Adrenal gland (tissue), 12 donors: Measurements from ENCODE around the gene RAB27B. TPM values are rescaled to one million over a fixed set of nuclear protein-coding genes. Genes with fewer than 3 reads are reported as not detected.
"Not testable (repeated sequence)": the region's sequence is repeated elsewhere in the genome, so short reads cannot be mapped to it uniquely, and the experiment has no call there.

Source experiments
- DNase-seq, 7 donors: peaks; one replicate each; pipeline ENCODE4 v3.0.0-alpha.2; 2019 to 2020
- H3K27ac ChIP-seq, 5 donors: fragments of 200-600 bp; sonication (generic) in 4 of 5; 1 replicate in 3 of 5; 2 replicates in 2 of 5; pipeline versions ENCODE4 v1.5.1 to v1.8.0; 2016 to 2020; ENCODE audit warnings: mild to moderate bottlenecking in 1 of 5
- H3K27me3 ChIP-seq: fragments of 200-600 bp; 2 replicates; pipeline ENCODE4 v1.8.0; 2021
- H3K36me3 ChIP-seq, 2 donors: fragments of 200-600 bp; replicated peaks in 1 of 2; 1 replicate in 1 of 2; 2 replicates in 1 of 2; pipeline versions ENCODE4 v1.5.1 to v1.8.0; 2018 to 2022
- H3K4me1 ChIP-seq, 2 donors: fragments of 200-600 bp; replicated peaks in 1 of 2; 1 replicate in 1 of 2; 2 replicates in 1 of 2; pipeline versions ENCODE4 v1.5.1 to v1.8.0; 2018 to 2021
- H3K4me3 ChIP-seq, 4 donors: fragments of 200-600 bp; sonication (generic) in 3 of 4; one replicate each; pipeline ENCODE4 v1.5.1; 2016 to 2018
- H3K9me3 ChIP-seq, 3 donors: fragments of 200-600 bp; sonication (generic) in 1 of 3; replicated peaks in 1 of 3; 1 replicate in 2 of 3; 2 replicates in 1 of 3; pipeline versions ENCODE4 v1.5.1 to v1.8.0; 2016 to 2021
- POLR2A ChIP-seq, 2 donors: fragments of 450-650 bp; IDR thresholded peaks; one replicate each; pipeline ENCODE4 v1.6.1; 2017; ENCODE audit warnings: antibody characterized with exemption in 2 of 2, mild to moderate bottlenecking in 2 of 2, moderate library complexity in 1 of 2
- WGBS, 4 donors: extraction: QIAGEN DNeasy Blood & Tissue Kit in 2 of 4; methylation state at CpG; one replicate each; pipeline versions ENCODE4 v1.1.5 to v1.1.7; 2013 to 2017; 5-methylcytosine and 5-hydroxymethylcytosine counted together
- intact Hi-C, 2 donors: fragments of 100-400 bp; cut with DNase I; formaldehyde crosslinking; loops; one replicate each; pipeline versions ENCODE4 v1.14.1 to v1.15.0; 2022 to 2023
- polyA plus RNA-seq, 3 donors: library from polyadenylated mRNA; stranded (reverse); fragments of 200-250 nt in 2 of 3; fragments of 350-450 nt in 1 of 3; fragmentation: Illumina TruSeq in 1 of 3; extraction: RNeasy Lipid Tissue Mini Kit (QIAGEN cat#74804) in 1 of 3; gene quantifications; one replicate each; pipeline ENCODE4 v1.2.3, GENCODE V29; 2013 to 2014
- total RNA-seq, 9 donors: library from RNA; depleted of rRNA in 4 of 9; stranded (reverse); fragments of >200 nt in 4 of 9; fragments of 120-200 nt in 1 of 9; fragmentation: NEBNext Ultra II Directional in 1 of 9; extraction: Animal tissue kit (Norgen Biotek cat#: 25700) in 1 of 9; gene quantifications; one replicate each; pipeline versions ENCODE4 v1.1.0 to v1.2.4, GENCODE V29; 2013 to 2023
- TF ChIP-seq, protein P1 (sequence below), 6 experiments: fragments of 450-650 bp in 4 of 6; fragments of 200-600 bp in 2 of 6; sonication (generic) in 1 of 6; IDR thresholded peaks; 1 replicate in 5 of 6; 2 replicates in 1 of 6; pipeline versions ENCODE4 v1.5.1 to v1.8.0; 2016 to 2021; ENCODE audit warnings: antibody characterized with exemption in 6 of 6, mild to moderate bottlenecking in 2 of 6, moderate library complexity in 1 of 6
- donor health status: healthy with polysubstance abuse.
- donor health status: Bipolar disorder and iron deficiency.
- donor health status: DM: yes; HTN: yes; CAD: no.
- donor health status: DM: no; HTN: no; CAD: no.
- donor health status: DM: no; HTN: no; CAD: no.
- donor health status: DM: yes; HTN: yes; CAD: no.

The RAB27B gene
- total and polyA plus RNA-seq, 12 donors: 0.04 to 3.9 (median 1.1) TPM; not detected in 3

DNA sequence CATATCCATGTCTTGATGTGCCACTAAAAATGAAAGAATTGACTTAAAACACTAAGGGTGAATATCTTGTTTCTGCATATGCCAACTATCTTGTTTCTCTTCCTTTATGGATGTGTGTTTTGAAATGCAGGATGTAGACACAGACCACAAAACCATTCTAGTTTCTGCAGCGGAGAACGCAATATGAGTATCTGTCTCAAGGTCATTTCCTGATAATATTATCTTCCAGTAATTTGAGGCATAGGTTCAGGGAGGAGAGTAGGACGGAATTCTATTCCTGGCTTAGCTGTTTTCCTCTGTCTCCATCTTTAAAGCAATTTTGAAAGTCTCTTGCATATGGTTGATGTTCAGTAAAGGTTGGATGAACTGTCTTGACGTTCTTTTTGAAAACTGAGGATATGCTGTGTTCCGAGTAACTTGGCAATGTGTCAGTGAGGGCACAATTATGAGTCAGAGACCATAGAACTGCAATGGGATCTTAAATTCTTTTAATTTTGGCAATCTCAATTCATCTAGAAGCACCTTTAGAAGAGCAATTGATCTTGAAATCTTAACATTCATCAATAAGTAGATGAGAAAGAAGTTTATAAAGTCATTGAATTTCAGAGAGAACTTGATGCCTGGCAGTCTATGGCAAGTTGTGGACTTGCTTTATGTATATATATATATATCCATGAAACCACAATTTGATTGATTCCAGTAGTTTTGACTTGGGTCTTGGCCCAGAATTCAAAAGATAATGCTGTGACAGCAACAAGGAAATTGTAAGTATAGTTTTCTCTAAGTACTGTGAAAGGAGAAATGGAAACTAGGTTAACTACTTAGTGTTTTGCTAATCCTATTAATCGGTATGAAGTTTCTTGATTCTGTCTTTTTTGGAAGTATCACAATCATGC is 24.8 kb downstream of the RAB27B start:
- WGBS, 4 donors: 39 to 50% (median 46%) methylated on average over 6 of the region's 6 CpGs
- no peak overlapping the region for H3K4me3 ChIP-seq
- intact Hi-C loops: no loop called here

GRCh38 chr18:54855050-54855449 is 26.8 kb downstream of the RAB27B start:
- H3K4me3 ChIP-seq, H3K27me3 ChIP-seq, H3K27ac ChIP-seq, DNase-seq, intact Hi-C loops, H3K36me3 ChIP-seq, H3K9me3 ChIP-seq, H3K4me1 ChIP-seq: not testable (repeated sequence)
- WGBS, 4 donors: 89 to 92% (median 91%) methylated on average over 3 of the region's 3 CpGs

More for the DNA sequence above, 24.8 kb downstream of the RAB27B start:
- Histone ChIP-seq H3K9me3 (no peaks in the 10 kb centered on the region), H3K36me3 (no peaks in the 10 kb centered on the region), H3K4me1 (no peaks in the 10 kb centered on the region), H3K27ac (no peak overlapping the region), H3K27me3 (no peaks in the 10 kb centered on the region)
- TF ChIP-seq, protein P1, sequence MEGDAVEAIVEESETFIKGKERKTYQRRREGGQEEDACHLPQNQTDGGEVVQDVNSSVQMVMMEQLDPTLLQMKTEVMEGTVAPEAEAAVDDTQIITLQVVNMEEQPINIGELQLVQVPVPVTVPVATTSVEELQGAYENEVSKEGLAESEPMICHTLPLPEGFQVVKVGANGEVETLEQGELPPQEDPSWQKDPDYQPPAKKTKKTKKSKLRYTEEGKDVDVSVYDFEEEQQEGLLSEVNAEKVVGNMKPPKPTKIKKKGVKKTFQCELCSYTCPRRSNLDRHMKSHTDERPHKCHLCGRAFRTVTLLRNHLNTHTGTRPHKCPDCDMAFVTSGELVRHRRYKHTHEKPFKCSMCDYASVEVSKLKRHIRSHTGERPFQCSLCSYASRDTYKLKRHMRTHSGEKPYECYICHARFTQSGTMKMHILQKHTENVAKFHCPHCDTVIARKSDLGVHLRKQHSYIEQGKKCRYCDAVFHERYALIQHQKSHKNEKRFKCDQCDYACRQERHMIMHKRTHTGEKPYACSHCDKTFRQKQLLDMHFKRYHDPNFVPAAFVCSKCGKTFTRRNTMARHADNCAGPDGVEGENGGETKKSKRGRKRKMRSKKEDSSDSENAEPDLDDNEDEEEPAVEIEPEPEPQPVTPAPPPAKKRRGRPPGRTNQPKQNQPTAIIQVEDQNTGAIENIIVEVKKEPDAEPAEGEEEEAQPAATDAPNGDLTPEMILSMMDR (IDR thresholded peaks at IDR 0.05): no peak
- no peak for TF ChIP-seq POLR2A (IDR thresholded peaks at IDR 0.05)
- DNase-seq: no peak

DNA sequence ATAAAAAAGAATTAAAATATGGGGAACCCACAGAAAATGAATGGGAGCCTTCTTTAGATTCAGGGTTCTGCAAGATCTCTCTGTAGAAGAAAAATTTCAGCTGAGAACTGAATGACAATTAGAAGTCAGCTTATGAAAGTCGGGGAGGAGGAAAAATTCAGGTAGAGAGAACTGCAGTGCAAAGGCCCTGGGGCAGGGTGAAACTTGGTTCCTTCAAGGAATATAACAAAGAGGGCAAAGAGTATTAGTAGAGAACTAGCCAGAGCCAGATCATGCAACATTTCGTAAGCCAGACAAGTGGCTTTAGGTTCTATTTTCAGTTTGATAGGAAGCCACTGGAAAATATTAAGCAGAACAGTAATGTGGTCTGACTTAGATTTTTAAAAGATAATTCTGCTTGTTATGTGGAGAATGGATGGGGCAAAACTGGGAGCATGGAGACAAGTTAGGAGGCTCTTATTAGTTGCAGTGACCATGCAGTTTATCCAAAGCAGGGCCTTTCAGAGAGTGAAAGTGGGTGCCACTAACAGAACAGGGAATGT is 27.9 kb downstream of the RAB27B start:
- no peaks in the 10 kb centered on the region for H3K9me3 ChIP-seq
- DNase-seq: no peak
- no peak overlapping the region for H3K4me3 ChIP-seq
- intact Hi-C loops: no loop called here
- WGBS, 4 donors: 52 to 75% (median 67%) methylated on average over 2 of the region's 2 CpGs
- H3K4me1 ChIP-seq: no peaks in the 10 kb centered on the region
- H3K27ac ChIP-seq: no peak overlapping the region
- H3K27me3 ChIP-seq: no peaks in the 10 kb centered on the region
- H3K36me3 ChIP-seq: no peaks in the 10 kb centered on the region
- no peak for TF ChIP-seq POLR2A (IDR thresholded peaks at IDR 0.05)
- TF ChIP-seq, protein P1 (IDR thresholded peaks at IDR 0.05): no peak

DNA sequence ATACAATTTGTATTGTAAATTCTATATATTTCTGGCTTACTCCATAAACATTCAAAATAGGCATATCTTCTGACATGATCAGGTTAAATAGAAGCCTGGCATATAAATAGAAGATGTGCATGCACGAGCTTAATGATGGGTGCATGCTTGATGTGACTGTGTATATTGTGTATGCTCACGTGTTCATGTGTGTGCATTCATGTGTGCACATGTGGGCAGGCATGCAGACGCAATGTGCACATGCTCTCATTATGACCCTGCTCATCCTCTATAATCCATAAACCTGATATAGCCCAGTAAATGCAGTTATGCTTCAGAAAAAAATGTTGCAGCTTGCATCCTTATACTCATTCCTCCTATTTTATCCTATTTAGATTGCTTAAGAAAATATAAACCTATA is 29.2 kb downstream of the RAB27B start:
- Histone ChIP-seq H3K27me3 (no peaks in the 10 kb centered on the region), H3K4me1 (no peaks in the 10 kb centered on the region), H3K9me3 (no peaks in the 10 kb centered on the region), H3K36me3 (no peaks in the 10 kb centered on the region), H3K4me3 (no peak overlapping the region), H3K27ac (no peak overlapping the region)
- intact Hi-C loops: no loop called here
- TF ChIP-seq, protein P1 (IDR thresholded peaks at IDR 0.05): no peak
- no peak for TF ChIP-seq POLR2A (IDR thresholded peaks at IDR 0.05)
- no peak for DNase-seq
- WGBS, 4 donors: 67 to 83% (median 74%) methylated on average over 3 of the region's 3 CpGs
